Right atrium auricular region (tissue), 2 donors: ENCODE results near the gene ALDH18A1. TPM values are rescaled to one million over a fixed set of nuclear protein-coding genes. Genes with fewer than 3 reads are reported as not detected.

Experiments
- DNase-seq: peaks from one replicate; pipeline ENCODE4 v3.0.0-alpha.2; 2019; ENCODE audit warnings: low spot score
- H3K27ac ChIP-seq, 2 donors: fragments of 200-600 bp; sonication (generic); 1 replicate in 1 of 2; 2 replicates in 1 of 2; pipeline ENCODE4 v1.5.1; 2016 to 2019
- H3K27me3 ChIP-seq, 2 donors: fragments of 200-600 bp; sonication (generic); one replicate each; pipeline versions ENCODE4 v1.5.1 to v1.6.0; 2017 to 2019
- H3K36me3 ChIP-seq: fragments of 200-600 bp; sonication (generic); one replicate; pipeline ENCODE4 v1.5.1; 2016
- H3K4me1 ChIP-seq, 2 donors: fragments of 200-600 bp; sonication (generic); one replicate each; pipeline versions ENCODE4 v1.5.1 to v1.6.0; 2017 to 2019
- H3K4me3 ChIP-seq, 2 donors: fragments of 200-600 bp; sonication (generic); 1 replicate in 1 of 2; 2 replicates in 1 of 2; pipeline ENCODE4 v1.5.1; 2017 to 2019; ENCODE audit warnings: mild to moderate bottlenecking in 1 of 2, moderate library complexity in 1 of 2
- H3K9me3 ChIP-seq, 2 donors: fragments of 200-600 bp; sonication (generic); one replicate each; pipeline ENCODE4 v1.5.1; 2019
- CTCF ChIP-seq, 2 donors: fragments of 200-600 bp; sonication (generic); IDR thresholded peaks; one replicate each; pipeline ENCODE4 v1.5.1; 2019; ENCODE audit warnings: antibody characterized with exemption in 2 of 2
- total RNA-seq, 2 donors: library from RNA; depleted of rRNA; stranded (reverse); fragments of >200 nt; gene quantifications; one replicate each; pipeline ENCODE4 v1.1.0, GENCODE V29; 2016

ALDH18A1 gene
- total RNA-seq, 2 donors from 2014 or later: 13.7 to 17.6 TPM

DNA sequence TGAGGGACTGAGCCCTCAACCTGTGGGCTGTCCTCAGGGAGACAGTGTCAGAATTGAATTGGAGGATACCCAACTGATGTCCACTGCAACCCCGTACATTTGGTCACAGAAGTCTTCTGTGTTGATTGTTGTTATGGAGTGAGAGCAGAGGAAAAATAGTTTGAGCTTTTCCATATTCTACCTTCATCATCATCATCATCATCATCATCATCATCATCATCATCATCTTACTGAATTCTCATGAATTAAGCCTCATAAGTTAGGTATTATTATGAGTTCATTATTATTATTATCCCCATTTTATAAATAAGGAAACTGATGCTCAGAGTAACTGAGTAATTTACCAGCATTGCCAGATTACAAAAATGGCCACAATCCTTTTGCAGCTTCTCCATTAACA lies 8.4 kb downstream of the ALDH18A1 start:
- Histone ChIP-seq H3K27ac (no peak overlapping the region), H3K4me3 (no peak overlapping the region), H3K9me3 (no peaks in the 10 kb centered on the region), H3K36me3 (peaks cover 22% of the 10 kb centered on the region), H3K4me1 (no peaks in the 10 kb centered on the region), H3K27me3 (no peaks in the 10 kb centered on the region)
- DNase-seq: no peak
- no peak for TF ChIP-seq CTCF (IDR thresholded peaks at IDR 0.05)

DNA sequence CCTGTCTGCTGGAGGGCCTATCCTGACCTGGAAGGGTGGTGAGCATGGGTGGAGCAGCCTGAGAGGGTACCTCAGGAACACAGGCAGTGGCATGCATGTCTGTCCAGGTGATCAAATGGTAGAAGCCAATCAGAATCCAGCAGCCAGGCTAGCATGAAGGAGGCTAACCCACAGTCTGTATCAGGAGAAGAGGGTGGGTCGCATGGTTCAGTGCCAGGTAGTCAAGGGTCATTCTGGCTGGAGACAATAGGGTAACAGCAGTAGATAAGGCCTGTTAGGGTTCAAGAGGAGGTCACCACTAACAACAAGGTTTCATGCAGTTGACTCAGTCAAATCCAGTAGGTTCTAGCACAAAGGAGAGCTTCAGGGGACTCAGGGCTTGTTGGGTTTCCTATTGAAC lies 10.4 kb downstream of the ALDH18A1 start:
- DNase-seq: no peak
- no peak overlapping the region for H3K27ac ChIP-seq
- H3K36me3 ChIP-seq: peaks cover 20% of the 10 kb centered on the region
- no peak for TF ChIP-seq CTCF (IDR thresholded peaks at IDR 0.05)
- no peaks in the 10 kb centered on the region for H3K4me1 ChIP-seq
- H3K9me3 ChIP-seq: no peaks in the 10 kb centered on the region
- no peak overlapping the region for H3K4me3 ChIP-seq
- H3K27me3 ChIP-seq: no peaks in the 10 kb centered on the region

DNA sequence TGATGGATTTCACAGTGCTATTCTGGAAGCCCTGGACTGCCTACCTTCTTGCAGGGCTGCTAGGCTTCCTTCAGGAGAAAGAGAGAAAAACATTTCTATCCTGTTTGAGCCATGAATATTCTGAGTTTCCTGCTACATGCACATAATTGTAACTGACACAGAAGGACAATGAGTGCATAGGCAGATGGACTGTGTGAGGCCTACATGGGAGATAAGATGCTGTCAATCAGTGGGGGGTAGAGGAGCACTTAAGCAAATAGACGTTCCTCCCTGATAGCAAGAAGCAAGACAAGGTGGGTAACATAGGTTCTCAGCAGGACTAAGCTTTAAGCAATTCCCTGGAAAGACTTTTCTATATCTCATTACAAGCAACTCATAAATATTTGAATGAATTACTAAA lies 11.6 kb downstream of the ALDH18A1 start:
- Histone ChIP-seq H3K4me1 (no peaks in the 10 kb centered on the region), H3K36me3 (peaks cover 28% of the 10 kb centered on the region), H3K9me3 (no peaks in the 10 kb centered on the region), H3K27ac (no peak overlapping the region), H3K27me3 (no peaks in the 10 kb centered on the region), H3K4me3 (no peak overlapping the region)
- no peak for TF ChIP-seq CTCF (IDR thresholded peaks at IDR 0.05)
- DNase-seq: no peak

- no peak overlapping the region for H3K27ac ChIP-seq
- TF ChIP-seq CTCF (IDR thresholded peaks at IDR 0.05): no peak
- peak; percentile 4 for DNase-seq
- H3K4me1 ChIP-seq: no peaks in the 10 kb centered on the region
- no peaks in the 10 kb centered on the region for H3K27me3 ChIP-seq
- no peak overlapping the region for H3K4me3 ChIP-seq
- no peaks in the 10 kb centered on the region for H3K9me3 ChIP-seq
- H3K36me3 ChIP-seq: peaks cover 52% of the 10 kb centered on the region
Observed at GRCh38 chr10:95640891-95641315, 15.6 kb downstream of the ALDH18A1 start.

DNA sequence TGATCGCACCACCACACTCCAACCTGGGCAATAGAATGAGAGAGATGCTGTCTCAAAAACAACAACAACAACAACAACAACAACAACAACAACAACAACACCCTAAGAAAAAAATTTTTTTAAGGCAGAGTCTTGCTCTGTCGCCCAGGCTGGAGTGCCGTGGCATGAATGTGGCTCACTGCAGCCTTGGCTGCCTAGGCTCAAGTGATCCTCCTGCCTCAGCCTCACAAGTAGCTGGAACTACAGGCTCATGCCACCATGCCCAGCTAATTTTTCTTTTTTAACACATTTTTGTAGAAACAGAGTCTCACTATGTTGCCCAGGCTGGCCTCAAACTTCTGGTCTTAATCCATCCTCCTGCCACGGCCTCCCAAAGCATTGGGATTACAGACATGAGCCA lies 18.6 kb downstream of the ALDH18A1 start:
- no peak for TF ChIP-seq CTCF (IDR thresholded peaks at IDR 0.05)
- no peak overlapping the region for H3K4me3 ChIP-seq
- peaks cover 77% of the 10 kb centered on the region for H3K36me3 ChIP-seq
- H3K27ac ChIP-seq: no peak overlapping the region
- H3K27me3 ChIP-seq: no peaks in the 10 kb centered on the region
- H3K4me1 ChIP-seq: no peaks in the 10 kb centered on the region
- no peaks in the 10 kb centered on the region for H3K9me3 ChIP-seq
- no peak for DNase-seq

DNA sequence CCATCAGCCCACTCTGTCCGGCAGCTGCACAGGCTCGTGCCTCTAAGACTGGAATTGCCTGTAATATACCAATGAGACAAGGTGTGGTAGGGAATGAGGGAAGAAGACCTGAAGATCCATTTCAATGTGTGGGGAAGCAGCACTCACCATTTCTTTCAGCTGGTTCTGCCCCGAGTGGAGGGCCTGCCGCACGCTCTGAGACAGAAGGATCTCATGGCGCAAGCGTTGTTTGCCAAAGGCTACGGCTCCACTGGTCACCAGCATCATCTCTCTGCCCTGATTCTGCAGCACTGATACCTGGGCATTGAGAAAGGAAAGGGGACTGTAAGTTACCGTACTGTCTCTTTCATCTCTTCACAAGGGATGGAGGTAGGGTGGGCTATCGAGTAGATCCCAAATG lies 19.4 kb downstream of the ALDH18A1 start:
- no peak for TF ChIP-seq CTCF (IDR thresholded peaks at IDR 0.05)
- Histone ChIP-seq H3K9me3 (no peaks in the 10 kb centered on the region), H3K4me3 (no peak overlapping the region), H3K36me3 (peaks cover 80% of the 10 kb centered on the region), H3K27me3 (no peaks in the 10 kb centered on the region), H3K27ac (no peak overlapping the region), H3K4me1 (no peaks in the 10 kb centered on the region)
- DNase-seq: no peak
